NCI-H1417 treated with DMSO at 0.1 percent for 48 hours (cell line): ENCODE measurements around the gene DPY19L2.
"Not testable (repeated sequence)": the region's sequence is repeated elsewhere in the genome, so short reads cannot be mapped to it uniquely, and the experiment has no call there.

Experiments
- DNase-seq: peaks from one replicate; lab custom pipeline; 2025; lab: John Stamatoyannopoulos, UW

The DPY19L2 gene

DNA sequence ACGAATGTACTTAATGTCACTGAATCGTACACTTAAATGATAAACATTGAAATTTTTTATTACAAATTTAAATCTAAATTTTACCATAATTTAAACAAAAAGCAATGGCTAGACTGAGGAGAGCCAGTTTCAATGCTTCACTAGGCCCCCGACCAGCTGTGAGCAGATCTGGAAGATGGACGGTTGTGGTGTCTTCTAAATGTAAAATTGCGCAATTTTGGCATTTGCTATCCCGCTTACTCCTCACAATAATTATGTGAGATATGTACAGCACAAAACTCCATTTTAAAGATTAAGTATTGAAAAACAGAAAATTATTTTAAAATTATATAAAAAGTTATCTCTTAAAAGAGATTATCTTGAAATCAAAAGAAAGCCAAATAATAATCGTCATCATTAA lies 5.3 kb downstream of the DPY19L2 start:
- not testable (repeated sequence) for DNase-seq

- not testable (repeated sequence) for DNase-seq
Observed at GRCh38 chr12:63658501-63658900, 9.8 kb downstream of the DPY19L2 start.

DNA sequence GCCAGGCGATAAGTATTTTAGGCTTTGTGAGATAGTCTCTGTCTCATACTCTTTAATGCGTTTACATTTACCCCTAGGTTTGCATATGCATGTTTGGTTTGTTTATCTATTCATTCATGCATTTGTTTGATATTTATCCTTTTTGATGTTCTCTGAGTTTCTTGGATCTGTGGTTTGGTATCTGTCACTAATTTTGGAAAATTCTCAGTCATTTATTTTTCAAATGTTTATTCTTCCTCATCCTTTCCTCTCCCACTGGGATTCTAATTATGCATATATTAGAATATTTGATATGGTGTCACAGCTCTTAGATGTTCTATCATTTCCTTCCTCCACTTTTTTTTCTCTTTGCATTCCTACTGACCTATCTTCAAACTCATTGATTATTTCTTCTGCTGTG lies 11.9 kb downstream of the DPY19L2 start:
- not testable (repeated sequence) for DNase-seq

DNA sequence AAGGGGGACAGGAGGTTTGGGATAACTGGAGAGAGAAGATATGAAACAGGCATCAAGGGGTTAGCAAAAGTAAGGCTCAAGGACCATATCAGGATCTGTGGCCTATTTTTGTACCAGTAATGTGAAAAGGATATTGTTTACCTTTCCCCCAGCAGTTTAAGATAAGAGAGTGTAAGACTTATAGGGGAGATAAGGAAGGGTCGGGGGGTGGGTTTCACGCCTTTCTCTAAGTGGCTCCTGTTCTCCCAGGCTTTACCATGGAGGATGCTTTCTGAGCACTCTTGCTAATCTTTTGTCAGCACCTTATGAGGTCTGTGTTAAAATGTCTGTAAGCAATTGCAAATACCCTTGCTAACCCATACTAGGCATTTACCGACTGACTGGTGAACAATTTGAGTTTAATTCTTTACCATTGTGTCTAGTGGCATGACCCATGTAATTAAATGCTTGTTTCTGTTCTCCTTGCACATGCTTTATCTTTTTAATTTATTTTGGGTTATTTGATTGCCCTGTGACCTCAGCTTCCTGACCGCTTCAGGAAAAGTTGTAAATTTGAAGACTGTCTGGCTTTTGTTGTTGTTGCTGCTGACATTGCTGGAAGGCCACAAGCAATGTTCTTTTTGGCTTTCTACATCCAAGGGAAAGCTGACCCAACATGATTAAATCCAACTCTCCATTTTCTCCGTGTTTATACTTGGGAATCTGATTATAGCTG lies 12.6 kb downstream of the DPY19L2 start:
- not testable (repeated sequence) for DNase-seq

GRCh38 chr12:63654481-63654880 lies 13.8 kb downstream of the DPY19L2 start:
- not testable (repeated sequence) for DNase-seq

DNA sequence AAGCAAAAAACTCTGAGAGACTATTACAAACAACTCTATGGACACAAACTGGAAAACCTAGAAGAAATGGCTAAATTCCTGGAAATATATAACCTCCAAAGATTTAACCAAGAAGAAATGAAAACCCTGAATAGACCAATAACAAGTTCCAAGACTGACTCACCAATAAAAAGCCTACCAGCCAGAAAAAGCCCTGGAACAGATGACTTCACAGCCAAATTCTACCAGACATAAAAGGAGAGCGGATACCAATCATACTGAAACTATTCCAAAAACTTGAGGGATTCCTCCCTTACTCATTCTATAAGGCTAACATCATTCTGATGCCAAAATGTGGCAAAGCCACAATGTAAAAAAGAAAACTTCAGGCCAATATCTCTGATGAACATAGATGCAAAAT lies 18.8 kb downstream of the DPY19L2 start:
- not testable (repeated sequence) for DNase-seq

- DNase-seq = not testable (repeated sequence)
Observed at GRCh38 chr12:63643381-63644140, 24.7 kb downstream of the DPY19L2 start.

- not testable (repeated sequence) for DNase-seq
Observed at GRCh38 chr12:63624258-63624657, 44.0 kb downstream of the DPY19L2 start.

DNA sequence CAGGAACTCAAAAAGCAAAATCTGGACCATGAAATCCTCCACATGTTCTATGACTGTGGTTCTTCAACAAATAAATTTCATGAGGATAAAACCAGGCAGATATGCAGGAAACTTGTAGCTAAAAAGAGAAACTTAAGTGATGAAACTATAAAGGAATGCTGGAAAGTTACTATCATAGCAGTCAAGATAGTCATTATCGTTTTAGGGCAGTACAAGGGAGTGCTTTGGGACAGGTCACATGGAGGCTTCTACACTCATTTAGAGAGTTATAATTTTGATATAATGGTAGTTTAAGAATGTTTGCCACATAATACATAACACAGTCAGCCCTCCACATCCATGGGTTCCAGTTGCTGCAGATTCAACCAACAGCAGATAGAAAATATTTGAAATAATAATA lies 52.7 kb downstream of the DPY19L2 start:
- DNase-seq = not testable (repeated sequence)

DNA sequence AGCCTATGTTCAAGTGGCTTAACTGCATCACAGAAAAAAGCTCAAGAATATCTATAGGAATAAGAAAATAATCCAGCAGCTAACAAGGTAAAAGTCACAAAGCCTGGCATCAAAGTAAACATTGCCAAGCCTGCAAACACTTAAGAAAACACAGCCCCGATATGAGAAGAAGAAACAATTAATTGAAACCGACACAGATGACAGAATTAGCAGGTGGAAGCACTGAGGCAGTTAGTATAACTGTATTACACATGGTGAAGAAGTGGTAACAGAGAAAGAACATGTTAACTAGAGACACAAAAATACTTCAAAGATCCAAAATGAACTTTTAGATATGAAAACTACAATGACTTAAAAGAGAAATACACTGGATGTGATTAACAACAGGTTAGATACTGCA lies 57.0 kb downstream of the DPY19L2 start:
- DNase-seq = not testable (repeated sequence)

- DNase-seq = not testable (repeated sequence)
Observed at GRCh38 chr12:63609281-63609680, 59.0 kb downstream of the DPY19L2 start.

GRCh38 chr12:63604985-63605384 lies 63.3 kb downstream of the DPY19L2 start:
- DNase-seq = not testable (repeated sequence)

DNA sequence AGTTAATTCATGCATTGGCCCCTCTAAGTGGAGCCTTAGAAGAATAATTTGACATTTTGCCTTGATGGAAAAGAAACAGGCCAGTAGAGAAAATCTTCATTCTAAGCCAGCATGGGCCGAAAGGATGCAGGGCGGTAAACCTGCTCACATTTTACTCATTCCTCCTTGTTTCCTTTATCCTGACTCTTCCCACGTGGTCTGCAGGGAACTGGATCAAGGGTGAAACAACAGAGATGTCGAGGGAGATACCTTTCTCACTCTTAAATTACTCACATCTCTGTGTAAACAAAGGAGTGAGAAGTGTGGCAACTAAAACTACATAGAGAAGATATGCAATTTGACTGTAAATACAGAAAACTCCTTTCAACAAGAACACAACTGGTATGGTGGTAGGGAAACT lies 73.5 kb downstream of the DPY19L2 start:
- not testable (repeated sequence) for DNase-seq

DNA sequence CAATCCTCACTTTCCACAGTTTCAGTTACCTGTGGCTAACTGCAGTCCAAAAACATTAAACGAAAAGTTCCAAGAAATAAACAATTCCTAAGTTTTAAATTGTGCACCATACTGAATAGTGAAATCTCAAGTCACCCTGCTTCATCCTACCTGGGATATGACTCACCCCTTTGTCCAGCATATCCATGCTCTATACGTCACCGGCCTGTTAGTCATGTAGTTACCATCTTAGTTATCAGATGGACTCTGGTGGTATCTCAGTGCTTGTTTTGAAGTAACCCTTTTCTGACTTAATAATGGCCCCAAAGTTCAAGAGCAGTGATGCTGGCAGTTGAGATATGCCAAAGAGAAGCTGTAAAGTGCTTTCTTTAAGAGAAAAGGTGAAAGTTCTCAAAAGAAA lies 83.9 kb downstream of the DPY19L2 start:
- not testable (repeated sequence) for DNase-seq

GRCh38 chr12:63583289-63583688 lies 85.0 kb downstream of the DPY19L2 start:
- not testable (repeated sequence) for DNase-seq

- DNase-seq = not testable (repeated sequence)
Observed at GRCh38 chr12:63577631-63578030, 90.7 kb downstream of the DPY19L2 start.

DNA sequence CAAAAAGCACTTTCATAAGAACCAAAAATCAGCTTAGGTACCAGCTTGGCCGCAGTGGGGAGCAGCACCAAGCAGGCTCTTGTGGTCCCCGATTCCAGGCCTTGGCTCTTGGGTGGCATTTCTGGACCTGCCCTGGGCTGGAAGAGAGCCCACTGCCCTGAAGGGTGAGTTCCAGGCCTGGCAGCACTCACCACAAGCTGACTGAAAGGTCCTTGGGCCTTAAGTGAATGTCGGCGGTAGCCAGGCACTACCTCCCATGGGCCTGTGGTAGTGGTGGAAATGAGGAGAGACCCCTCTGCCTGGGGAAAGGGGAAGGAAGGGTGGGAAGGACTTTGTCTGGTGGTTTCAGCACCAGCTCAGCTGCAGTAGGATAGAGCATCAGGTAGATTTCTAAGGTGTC lies 96.3 kb downstream of the DPY19L2 start:
- DNase-seq = not testable (repeated sequence)

GRCh38 chr12:63558445-63558844 lies 109.8 kb downstream of the DPY19L2 start:
- not testable (repeated sequence) for DNase-seq

DNA sequence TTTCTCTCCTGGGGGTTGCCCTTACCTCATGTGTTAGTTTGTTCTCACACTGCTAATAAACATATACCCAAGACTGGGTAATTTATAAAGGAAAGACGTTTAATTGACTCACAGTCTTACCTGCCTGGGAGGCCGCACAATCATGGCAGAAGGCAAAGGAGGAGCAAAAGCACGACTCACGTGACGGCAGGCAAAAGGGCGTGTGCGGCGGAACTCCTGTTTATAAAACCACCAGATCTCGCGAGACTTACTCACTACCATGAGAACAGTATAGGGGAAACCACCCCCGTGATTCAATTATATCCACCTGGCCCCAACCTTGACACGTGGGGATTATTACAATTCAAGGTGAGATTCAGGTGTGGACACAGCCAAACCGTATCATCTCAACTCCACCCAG lies 116.9 kb downstream of the DPY19L2 start:
- not testable (repeated sequence) for DNase-seq

GRCh38 chr12:63549034-63549433 lies 119.3 kb downstream of the DPY19L2 start:
- DNase-seq = not testable (repeated sequence)

DNA sequence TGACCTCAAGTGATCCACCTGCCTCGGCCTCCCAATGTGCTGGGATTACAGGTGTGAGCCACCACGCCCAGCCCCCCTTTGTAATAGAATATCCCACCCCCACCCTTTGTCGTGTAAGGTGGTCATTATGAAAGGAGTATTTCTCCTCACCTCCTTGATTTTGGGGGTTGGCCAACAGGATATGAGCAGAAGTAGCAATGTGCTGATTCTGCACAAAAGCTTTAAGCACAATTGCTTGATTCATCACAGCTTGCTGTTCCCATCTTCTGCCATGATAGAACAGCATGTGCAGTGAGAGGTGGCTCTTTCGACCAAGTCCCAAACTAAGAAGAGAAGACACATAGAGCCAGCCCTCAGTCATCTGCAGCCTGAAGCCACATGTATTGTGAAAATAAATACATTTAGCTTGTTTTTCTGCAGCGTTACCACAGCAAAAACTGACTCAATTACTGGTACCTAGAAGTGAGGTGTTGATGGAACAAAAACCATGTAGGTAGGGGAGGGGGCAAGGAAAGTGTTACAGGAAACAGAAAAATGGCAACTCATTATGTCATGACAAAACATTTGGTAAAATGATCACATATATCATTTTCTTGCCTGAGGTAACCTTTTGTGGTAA lies 122.9 kb downstream of the DPY19L2 start:
- not testable (repeated sequence) for DNase-seq

- DNase-seq = not testable (repeated sequence)
Observed at GRCh38 chr12:63538656-63539055, 129.6 kb downstream of the DPY19L2 start.

DNA sequence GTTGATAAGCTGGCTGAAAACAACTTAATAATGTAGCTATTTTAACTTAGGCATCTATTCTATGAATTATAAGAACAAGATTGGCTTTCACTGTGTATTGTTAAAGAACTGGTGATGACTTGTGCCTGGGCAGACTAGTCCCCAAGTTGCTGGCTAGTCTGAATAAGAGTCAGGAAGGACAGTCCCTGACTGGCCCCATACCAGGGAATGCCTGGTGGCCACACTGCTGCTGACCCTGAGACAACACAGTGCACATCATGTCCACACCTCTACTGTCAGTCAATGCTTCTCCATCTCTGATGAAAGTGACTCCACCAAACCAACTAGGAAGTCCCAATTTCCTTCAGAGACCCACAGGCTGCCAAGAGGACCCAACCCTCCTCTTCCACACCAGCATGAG lies 130.5 kb downstream of the DPY19L2 start:
- not testable (repeated sequence) for DNase-seq
